H1 (cell line): Measurements from ENCODE around the gene FBXO46.

Source experiments
- EGR1 ChIP-seq: IDR thresholded peaks from 2 replicates; pipeline ENCODE4 v1.6.1; 2011; ENCODE audit warnings: low read depth, low read length, borderline replicate concordance
- EP300 ChIP-seq, 2 experiments: IDR thresholded peaks; 1 replicate in 1 of 2; 2 replicates in 1 of 2; pipeline ENCODE4 v1.6.1; 2011 to 2012; ENCODE audit warnings: low read depth in 2 of 2, low read length in 2 of 2, mild to moderate bottlenecking in 2 of 2, borderline replicate concordance in 1 of 2, inconsistent platforms in 1 of 2, moderate library complexity in 1 of 2
- EZH2 ChIP-seq: fragments of 200-600 bp; sonication (generic); IDR thresholded peaks from 2 replicates; pipeline ENCODE4 v1.7.1; 2012; ENCODE audit warnings: low read depth, mild to moderate bottlenecking, moderate library complexity, low read length, inconsistent platforms; ENCODE audit not compliant: severe bottlenecking
- MAFK ChIP-seq: IDR thresholded peaks from 2 replicates; pipeline ENCODE4 v1.6.1; 2012; ENCODE audit warnings: low read depth, mild to moderate bottlenecking, improper control_type of control experiment, low read length
- PHF8 ChIP-seq: fragments of 200-600 bp; sonication (generic); conservative IDR thresholded peaks from 2 replicates; pipeline ENCODE4 v1.7.1; 2012; ENCODE audit warnings: low read depth, mild to moderate bottlenecking, inconsistent platforms, low read length, moderate library complexity
- POLR2AphosphoS5 ChIP-seq: IDR thresholded peaks from 2 replicates; pipeline ENCODE4 v1.6.1; 2011; ENCODE audit warnings: low read depth, low read length
- SP1 ChIP-seq: IDR thresholded peaks from 2 replicates; pipeline ENCODE4 v1.6.1; 2011; ENCODE audit warnings: low read depth, low read length
- YY1 ChIP-seq: IDR thresholded peaks from 2 replicates; pipeline ENCODE4 v1.6.1; 2011; ENCODE audit warnings: low read depth, mild to moderate bottlenecking, low read length
- TF ChIP-seq, protein P1 (sequence below), 3 experiments: IDR thresholded peaks; 1 replicate in 2 of 3; 2 replicates in 1 of 3; pipeline versions ENCODE4 v1.5.1 to v1.6.1; 2011; ENCODE audit warnings: low read length in 3 of 3, mild to moderate bottlenecking in 3 of 3, inconsistent platforms in 2 of 3, low read depth in 1 of 3, moderate library complexity in 1 of 3; ENCODE audit not compliant: insufficient read depth in 1 of 3; ENCODE audit errors: control extremely low read depth in 1 of 3

DNA sequence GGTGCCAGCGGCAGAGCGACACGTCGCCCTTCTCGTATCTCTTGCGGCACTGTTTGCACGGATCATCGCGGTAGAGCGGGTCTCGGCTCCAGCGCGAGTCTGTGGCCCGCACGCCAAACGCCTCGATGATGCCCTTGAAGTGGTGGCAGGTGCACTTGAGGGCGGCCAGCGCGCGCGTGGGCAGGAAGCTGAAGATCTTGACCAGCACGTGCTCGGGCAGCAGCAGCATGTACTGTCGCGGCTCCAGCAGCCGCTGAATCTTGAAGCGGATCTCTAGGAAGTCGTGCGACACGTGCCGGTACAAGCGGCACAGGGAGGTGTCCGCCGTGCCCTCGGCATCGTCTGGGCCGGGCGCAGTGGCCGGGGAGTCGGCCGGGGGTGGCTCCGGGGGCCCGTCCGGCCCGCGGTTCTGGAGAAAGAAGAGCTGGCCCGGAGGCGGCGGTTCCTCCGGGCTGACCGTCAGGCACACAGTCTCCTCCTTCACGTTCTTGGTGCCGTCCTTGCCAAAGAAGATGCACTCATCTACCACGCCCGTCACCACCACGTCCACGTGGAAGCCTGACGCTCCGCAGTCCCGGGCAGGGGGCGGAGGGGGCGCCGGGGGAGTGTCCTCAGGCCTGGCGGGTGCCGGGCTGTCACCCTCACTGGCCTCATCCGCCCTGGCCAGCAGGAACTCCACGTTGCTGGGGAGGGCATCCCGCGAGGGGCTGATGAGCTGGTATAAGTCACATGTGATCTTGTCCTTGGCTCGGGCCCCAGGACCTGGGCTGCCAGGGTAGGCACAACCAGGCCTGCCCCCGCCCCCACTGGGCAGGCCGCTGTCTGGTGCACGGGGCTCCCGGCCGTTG, 18.6 kb downstream of the FBXO46 start:
- TF ChIP-seq EP300 (IDR thresholded peaks at IDR 0.05; ENCODE audit: borderline replicate concordance in 1 of 2, low read depth in 2 of 2, low read length in 2 of 2) (no peak), EZH2 (no peak), SP1 (no peak), EGR1 (no peak), POLR2AphosphoS5 (no peak), MAFK (no peak), PHF8 (no peak), YY1 (no peak)
- TF ChIP-seq, protein P1, sequence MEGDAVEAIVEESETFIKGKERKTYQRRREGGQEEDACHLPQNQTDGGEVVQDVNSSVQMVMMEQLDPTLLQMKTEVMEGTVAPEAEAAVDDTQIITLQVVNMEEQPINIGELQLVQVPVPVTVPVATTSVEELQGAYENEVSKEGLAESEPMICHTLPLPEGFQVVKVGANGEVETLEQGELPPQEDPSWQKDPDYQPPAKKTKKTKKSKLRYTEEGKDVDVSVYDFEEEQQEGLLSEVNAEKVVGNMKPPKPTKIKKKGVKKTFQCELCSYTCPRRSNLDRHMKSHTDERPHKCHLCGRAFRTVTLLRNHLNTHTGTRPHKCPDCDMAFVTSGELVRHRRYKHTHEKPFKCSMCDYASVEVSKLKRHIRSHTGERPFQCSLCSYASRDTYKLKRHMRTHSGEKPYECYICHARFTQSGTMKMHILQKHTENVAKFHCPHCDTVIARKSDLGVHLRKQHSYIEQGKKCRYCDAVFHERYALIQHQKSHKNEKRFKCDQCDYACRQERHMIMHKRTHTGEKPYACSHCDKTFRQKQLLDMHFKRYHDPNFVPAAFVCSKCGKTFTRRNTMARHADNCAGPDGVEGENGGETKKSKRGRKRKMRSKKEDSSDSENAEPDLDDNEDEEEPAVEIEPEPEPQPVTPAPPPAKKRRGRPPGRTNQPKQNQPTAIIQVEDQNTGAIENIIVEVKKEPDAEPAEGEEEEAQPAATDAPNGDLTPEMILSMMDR (IDR thresholded peaks at IDR 0.05; ENCODE audit: control extremely low read depth in 1 of 3, insufficient read depth in 1 of 3, low read depth in 1 of 3, low read length in 3 of 3) = no peak
